Measurements from ENCODE around the gene TEDC1. TPM values are rescaled to one million over a fixed set of nuclear protein-coding genes. Genes with fewer than 3 reads are reported as not detected.

The TEDC1 gene
- total RNA-seq, 1 experiment from 2014 or later = 34.0 TPM

DNA sequence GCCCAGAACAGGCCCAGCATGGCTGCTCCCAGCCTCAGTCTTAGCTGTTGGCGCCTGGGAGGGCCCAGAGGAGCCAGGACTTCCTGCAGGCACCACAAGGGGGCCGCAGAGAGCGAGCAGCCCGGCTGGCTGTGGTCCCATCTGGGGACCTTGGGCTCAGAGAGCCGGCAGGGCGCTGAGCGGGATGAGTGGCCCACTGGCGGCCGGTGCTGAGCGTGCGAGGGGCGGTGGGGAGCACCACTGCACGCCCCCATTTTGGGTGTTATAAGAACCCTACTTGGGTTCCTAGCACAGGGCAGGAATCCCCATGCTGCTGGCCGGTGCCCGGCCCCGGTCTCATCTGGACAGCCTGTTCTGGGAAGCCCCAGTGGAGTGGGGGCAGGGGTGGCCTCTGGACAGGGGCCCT is 42.3 kb upstream of the TEDC1 start:
- Histone ChIP-seq H3K4me1 (ENCODE audit: insufficient read depth, low read length, poor library complexity, severe bottlenecking) (peaks cover 4% of the 10 kb centered on the region), H3K9me3 (ENCODE audit: low read depth, low read length, poor library complexity, severe bottlenecking) (no peaks in the 10 kb centered on the region), H3K4me3 (ENCODE audit: low read depth, low read length, poor library complexity, severe bottlenecking) (no peak overlapping the region), H3K27me3 (replicated peaks; ENCODE audit: insufficient read depth, low read depth, low read length, poor library complexity) (no peaks in the 10 kb centered on the region), H3K27ac (ENCODE audit: low read depth, low read length, poor library complexity, severe bottlenecking) (no peak overlapping the region), H3K36me3 (ENCODE audit: insufficient read depth, low read length, poor library complexity, severe bottlenecking) (peaks cover 57% of the 10 kb centered on the region)
- intact Hi-C loops (cut with micrococcal nuclease; ENCODE audit: unreplicated experiment) = loop anchor here (2.0 kb wide), 1 partner anchor 40 kb away; no protein-coding TSS in a partner anchor
- DNase-seq (ENCODE audit: low spot score) = peak; percentile 79
- no TSS peak for BruUV-seq (replicated peaks)
- TF ChIP-seq, protein P1, sequence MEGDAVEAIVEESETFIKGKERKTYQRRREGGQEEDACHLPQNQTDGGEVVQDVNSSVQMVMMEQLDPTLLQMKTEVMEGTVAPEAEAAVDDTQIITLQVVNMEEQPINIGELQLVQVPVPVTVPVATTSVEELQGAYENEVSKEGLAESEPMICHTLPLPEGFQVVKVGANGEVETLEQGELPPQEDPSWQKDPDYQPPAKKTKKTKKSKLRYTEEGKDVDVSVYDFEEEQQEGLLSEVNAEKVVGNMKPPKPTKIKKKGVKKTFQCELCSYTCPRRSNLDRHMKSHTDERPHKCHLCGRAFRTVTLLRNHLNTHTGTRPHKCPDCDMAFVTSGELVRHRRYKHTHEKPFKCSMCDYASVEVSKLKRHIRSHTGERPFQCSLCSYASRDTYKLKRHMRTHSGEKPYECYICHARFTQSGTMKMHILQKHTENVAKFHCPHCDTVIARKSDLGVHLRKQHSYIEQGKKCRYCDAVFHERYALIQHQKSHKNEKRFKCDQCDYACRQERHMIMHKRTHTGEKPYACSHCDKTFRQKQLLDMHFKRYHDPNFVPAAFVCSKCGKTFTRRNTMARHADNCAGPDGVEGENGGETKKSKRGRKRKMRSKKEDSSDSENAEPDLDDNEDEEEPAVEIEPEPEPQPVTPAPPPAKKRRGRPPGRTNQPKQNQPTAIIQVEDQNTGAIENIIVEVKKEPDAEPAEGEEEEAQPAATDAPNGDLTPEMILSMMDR (conservative IDR thresholded peaks at IDR 0.05; ENCODE audit: low read depth, low read length) = peak; percentile 89
- no peak for TF ChIP-seq EZH2 (IDR thresholded peaks at IDR 0.05; ENCODE audit: borderline replicate concordance, low read depth, low read length, poor library complexity, severe bottlenecking)
- POLR2A ChIA-PET (ENCODE audit: low non-redundant PET) = no interaction called here
- CTCF ChIA-PET = interaction anchor here (0.6 to 1.1 kb wide), 2 partner anchors 11 to 22 kb away, joined by 4 to 5 read pairs; no protein-coding TSS in a partner anchor

DNA sequence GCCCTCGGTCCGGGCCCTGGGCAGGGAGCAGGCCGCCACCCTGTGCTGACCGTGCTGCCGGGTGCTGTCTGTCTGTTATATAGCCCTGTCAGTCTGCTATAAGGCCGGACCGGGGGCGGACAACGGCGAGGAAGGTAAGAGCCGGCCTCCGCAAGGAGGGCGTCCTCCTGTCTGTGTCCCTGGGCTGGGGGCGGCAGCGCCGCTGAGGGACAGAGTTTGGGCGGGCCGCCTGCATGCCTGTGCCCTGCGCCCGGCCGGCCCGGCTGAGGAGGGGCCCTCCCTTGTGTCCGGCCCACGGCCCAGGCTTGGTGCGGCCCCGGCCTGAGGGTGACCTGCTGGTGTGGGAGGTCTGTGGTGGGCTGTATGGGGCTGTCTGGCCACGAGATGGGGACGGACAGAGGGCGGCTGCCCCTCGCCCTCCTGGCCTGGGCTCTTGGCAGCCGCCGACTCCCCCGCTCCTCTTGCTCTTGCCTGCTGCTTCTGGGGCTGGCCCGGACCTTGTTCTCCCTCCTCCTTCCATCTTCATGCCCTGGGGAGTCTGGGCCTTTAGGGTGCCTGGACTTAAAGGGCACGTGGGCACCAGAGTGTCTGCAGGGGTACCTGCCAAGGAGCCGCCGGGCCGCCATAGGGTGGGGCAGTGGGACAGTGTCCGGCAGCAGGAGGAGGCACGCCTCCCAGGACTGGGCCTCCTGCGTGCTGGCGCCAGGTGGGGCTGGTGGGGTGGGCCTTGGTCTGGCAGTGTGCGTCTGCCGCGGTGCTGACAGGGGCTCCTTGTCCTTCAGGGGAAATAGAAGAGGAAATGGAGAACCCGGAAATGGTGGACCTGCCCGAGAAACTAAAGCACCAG is 41.5 kb upstream of the TEDC1 start:
- POLR2A ChIA-PET (ENCODE audit: low non-redundant PET) = no interaction called here
- intact Hi-C loops (cut with micrococcal nuclease; ENCODE audit: unreplicated experiment) = loop anchor here (2.0 kb wide), 1 partner anchor 39 kb away; no protein-coding TSS in a partner anchor
- H3K36me3 ChIP-seq (ENCODE audit: insufficient read depth, low read length, poor library complexity, severe bottlenecking) = peaks cover 63% of the 10 kb centered on the region

DNA sequence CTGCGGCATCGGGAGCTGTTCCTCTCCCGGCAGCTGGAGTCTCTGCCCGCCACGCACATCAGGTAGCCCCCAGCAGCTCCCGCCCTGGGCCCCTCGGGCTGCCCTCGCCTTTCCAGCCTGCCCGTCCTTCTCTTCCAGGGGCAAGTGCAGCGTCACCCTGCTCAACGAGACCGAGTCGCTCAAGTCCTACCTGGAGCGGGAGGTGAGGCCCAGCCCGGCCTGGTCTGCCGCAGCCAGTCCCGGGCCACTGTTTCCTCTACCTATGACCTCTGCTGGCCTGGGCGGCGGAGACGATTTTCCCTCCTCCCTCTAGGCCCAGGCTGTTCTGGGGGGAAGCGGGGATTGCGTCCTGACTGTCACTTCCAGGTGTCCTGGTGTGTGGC is 40.9 kb upstream of the TEDC1 start:
- ChIA-PET CTCF (no interaction called here), POLR2A (ENCODE audit: low non-redundant PET) (no interaction called here)
- DNase-seq (ENCODE audit: low spot score) = no peak
- Histone ChIP-seq H3K4me3 (ENCODE audit: low read depth, low read length, poor library complexity, severe bottlenecking) (no peak overlapping the region), H3K36me3 (ENCODE audit: insufficient read depth, low read length, poor library complexity, severe bottlenecking) (peaks cover 61% of the 10 kb centered on the region), H3K27ac (ENCODE audit: low read depth, low read length, poor library complexity, severe bottlenecking) (no peak overlapping the region), H3K9me3 (ENCODE audit: low read depth, low read length, poor library complexity, severe bottlenecking) (no peaks in the 10 kb centered on the region), H3K4me1 (ENCODE audit: insufficient read depth, low read length, poor library complexity, severe bottlenecking) (peaks cover 4% of the 10 kb centered on the region), H3K27me3 (replicated peaks; ENCODE audit: insufficient read depth, low read depth, low read length, poor library complexity) (no peaks in the 10 kb centered on the region)
- BruUV-seq (replicated peaks) = no TSS peak
- TF ChIP-seq EZH2 (IDR thresholded peaks at IDR 0.05; ENCODE audit: borderline replicate concordance, low read depth, low read length, poor library complexity, severe bottlenecking) = no peak
- TF ChIP-seq, protein P1 (conservative IDR thresholded peaks at IDR 0.05; ENCODE audit: low read depth, low read length) = no peak
- intact Hi-C loops (cut with micrococcal nuclease; ENCODE audit: unreplicated experiment) = no loop called here

More for the DNA sequence above, 41.5 kb upstream of the TEDC1 start:
- H3K27me3 ChIP-seq (replicated peaks; ENCODE audit: insufficient read depth, low read depth, low read length, poor library complexity) = no peaks in the 10 kb centered on the region
- H3K4me1 ChIP-seq (ENCODE audit: insufficient read depth, low read length, poor library complexity, severe bottlenecking) = peaks cover 4% of the 10 kb centered on the region
- TF ChIP-seq, protein P1 (conservative IDR thresholded peaks at IDR 0.05; ENCODE audit: low read depth, low read length) = no peak
- no peak for TF ChIP-seq EZH2 (IDR thresholded peaks at IDR 0.05; ENCODE audit: borderline replicate concordance, low read depth, low read length, poor library complexity, severe bottlenecking)
- no peak overlapping the region for H3K27ac ChIP-seq (ENCODE audit: low read depth, low read length, poor library complexity, severe bottlenecking)
- no TSS peak for BruUV-seq (replicated peaks)
- no peak for DNase-seq (ENCODE audit: low spot score)
- H3K4me3 ChIP-seq (ENCODE audit: low read depth, low read length, poor library complexity, severe bottlenecking) = no peak overlapping the region
- no peaks in the 10 kb centered on the region for H3K9me3 ChIP-seq (ENCODE audit: low read depth, low read length, poor library complexity, severe bottlenecking)
- CTCF ChIA-PET = no interaction called here
